GM13977 (cell line): ENCODE results near the gene TMEM203.

Source experiments
- DNase-seq: peaks from one replicate; pipeline ENCODE4 v3.0.0; 2012; ENCODE audit warnings: low spot score
- CTCF ChIP-seq: IDR thresholded peaks from 2 replicates; pipeline ENCODE4 v1.5.1; 2012; ENCODE audit warnings: mild to moderate bottlenecking, control low read depth; ENCODE audit not compliant: insufficient read depth; ENCODE audit errors: extremely low read depth, missing control alignments
- in situ Hi-C: fragments of 300-500 bp; cut with MboI; formaldehyde crosslinking; loops from one replicate; pipeline ENCODE4 v1.12.0; 2022; ENCODE audit warnings: low sequenced_read_pairs, low pct_unique_long_range_greater_than_20kb, mixed read lengths, inconsistent platforms; ENCODE audit not compliant: unreplicated experiment

Gene TMEM203

GRCh38 chr9:137251194-137251461, 45.7 kb upstream of the TMEM203 start, which contains the start of gene STPG3:
Gene STPG3 (plus strand): TSS chr9:137251286. CDS start chr9:137251287, 1 bp downstream.
- no peak for DNase-seq
- no peak for TF ChIP-seq CTCF
- in situ Hi-C loops: no loop called here

- in situ Hi-C loops: no loop called here
- DNase-seq: no peak
- no peak for TF ChIP-seq CTCF
Measured at GRCh38 chr9:137250329-137251193, 45.1 kb upstream of the TMEM203 start.

GRCh38 chr9:137247916-137248175, 42.4 kb upstream of the TMEM203 start:
- in situ Hi-C loops: no loop called here
- no peak for TF ChIP-seq CTCF
- no peak for DNase-seq

- in situ Hi-C loops: no loop called here
- TF ChIP-seq CTCF: no peak
- DNase-seq: no peak
Measured at GRCh38 chr9:137247135-137247915, 41.9 kb upstream of the TMEM203 start.

- no peak for DNase-seq
- in situ Hi-C loops: no loop called here
- TF ChIP-seq CTCF: no peak
Measured at GRCh38 chr9:137245450-137246421, 40.3 kb upstream of the TMEM203 start.

GRCh38 chr9:137244486-137245449, 39.3 kb upstream of the TMEM203 start:
- DNase-seq: no peak
- in situ Hi-C loops: no loop called here
- no peak for TF ChIP-seq CTCF
